ENCODE data around the gene ZNF23. TPM values are rescaled to one million over a fixed set of nuclear protein-coding genes. Genes with fewer than 3 reads are reported as not detected.

Gene ZNF23
- total RNA-seq, 1 experiment from 2014 or later = 11.1 TPM

- CTCF ChIA-PET = no interaction called here
- no peaks in the 10 kb centered on the region for H3K36me3 ChIP-seq (ENCODE audit: control insufficient read depth in 1 of 2, insufficient read depth in 2 of 2, low read length in 2 of 2)
- RAD21 ChIA-PET (ENCODE audit: low non-redundant PET in 1 of 2, low total read pairs in 2 of 2, uncharacterized antibody in 2 of 2, unreplicated experiment in 2 of 2) = no interaction called here
- H3K4me3 ChIP-seq (replicated peaks in 1 of 2; ENCODE audit: low read depth in 1 of 2, low read length in 2 of 2) = no peak overlapping the region
- H2AFZ ChIP-seq (ENCODE audit: low read depth, low read length, poor library complexity, severe bottlenecking) = no peak overlapping the region
- no peaks in the 10 kb centered on the region; a peak in 1 of 4 replicates for H3K9me3 ChIP-seq (ENCODE audit: control insufficient read depth in 1 of 2, insufficient read depth in 1 of 2, low read depth in 1 of 2, low read length in 2 of 2)
- H3K79me2 ChIP-seq (ENCODE audit: insufficient read depth, low read length) = no peaks in the 10 kb centered on the region
- POLR2A ChIA-PET = interaction anchor here (1.0 kb wide), 1 partner anchor 95 kb away, joined by 3 read pairs; no protein-coding TSS in a partner anchor
- ATAC-seq (no peak), DNase-seq (ENCODE audit: low read depth, low spot score) (no peak)
- no peaks in the 10 kb centered on the region for H3K4me1 ChIP-seq (ENCODE audit: control insufficient read depth in 1 of 2, insufficient read depth in 2 of 2, low read length in 2 of 2)
- BruUV-seq (replicated peaks) = no TSS peak
- H3K9ac ChIP-seq (ENCODE audit: low read length) = no peak overlapping the region
- peaks cover 29% of the 10 kb centered on the region for H3K27me3 ChIP-seq (ENCODE audit: insufficient read depth, low read length)
- TF ChIP-seq ZNF274 (IDR thresholded peaks at IDR 0.05; ENCODE audit: low read depth, low read length) (no peak), JUND (IDR thresholded peaks at IDR 0.05) (no peak), SIN3A (IDR thresholded peaks at IDR 0.05; ENCODE audit: low read depth) (no peak), TCF7L2 (IDR thresholded peaks at IDR 0.05; ENCODE audit: borderline replicate concordance, extremely low read depth, insufficient read depth, insufficient read length) (no peak)
- TF ChIP-seq, protein P1, sequence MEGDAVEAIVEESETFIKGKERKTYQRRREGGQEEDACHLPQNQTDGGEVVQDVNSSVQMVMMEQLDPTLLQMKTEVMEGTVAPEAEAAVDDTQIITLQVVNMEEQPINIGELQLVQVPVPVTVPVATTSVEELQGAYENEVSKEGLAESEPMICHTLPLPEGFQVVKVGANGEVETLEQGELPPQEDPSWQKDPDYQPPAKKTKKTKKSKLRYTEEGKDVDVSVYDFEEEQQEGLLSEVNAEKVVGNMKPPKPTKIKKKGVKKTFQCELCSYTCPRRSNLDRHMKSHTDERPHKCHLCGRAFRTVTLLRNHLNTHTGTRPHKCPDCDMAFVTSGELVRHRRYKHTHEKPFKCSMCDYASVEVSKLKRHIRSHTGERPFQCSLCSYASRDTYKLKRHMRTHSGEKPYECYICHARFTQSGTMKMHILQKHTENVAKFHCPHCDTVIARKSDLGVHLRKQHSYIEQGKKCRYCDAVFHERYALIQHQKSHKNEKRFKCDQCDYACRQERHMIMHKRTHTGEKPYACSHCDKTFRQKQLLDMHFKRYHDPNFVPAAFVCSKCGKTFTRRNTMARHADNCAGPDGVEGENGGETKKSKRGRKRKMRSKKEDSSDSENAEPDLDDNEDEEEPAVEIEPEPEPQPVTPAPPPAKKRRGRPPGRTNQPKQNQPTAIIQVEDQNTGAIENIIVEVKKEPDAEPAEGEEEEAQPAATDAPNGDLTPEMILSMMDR (IDR thresholded peaks at IDR 0.05 in 2 of 3, conservative IDR thresholded peaks at IDR 0.05 in 1 of 3; ENCODE audit: borderline replicate concordance in 1 of 3, insufficient read depth in 1 of 3, low read depth in 2 of 3, low read length in 2 of 3) = no peak
- no peak overlapping the region for H3K27ac ChIP-seq (ENCODE audit: low read depth, low read length)
- H4K20me1 ChIP-seq (ENCODE audit: insufficient read depth) = no peaks in the 10 kb centered on the region
- H3K9me2 ChIP-seq (ENCODE audit: insufficient read depth) = no peaks in the 10 kb centered on the region
- intact Hi-C loops (cut with micrococcal nuclease) = no loop called here
- H3K4me2 ChIP-seq (ENCODE audit: low read length) = no peak overlapping the region
Measured at GRCh38 chr16:71406316-71406715, 55.7 kb downstream of the ZNF23 start.

- ATAC-seq = no peak
- Histone ChIP-seq H2AFZ (ENCODE audit: low read depth, low read length, poor library complexity, severe bottlenecking) (no peak overlapping the region), H3K27me3 (ENCODE audit: insufficient read depth, low read length) (peaks cover 37% of the 10 kb centered on the region), H3K79me2 (ENCODE audit: insufficient read depth, low read length) (no peaks in the 10 kb centered on the region), H3K4me3 (replicated peaks in 1 of 2; ENCODE audit: low read depth in 1 of 2, low read length in 2 of 2) (no peak overlapping the region), H3K4me1 (ENCODE audit: control insufficient read depth in 1 of 2, insufficient read depth in 2 of 2, low read length in 2 of 2) (no peaks in the 10 kb centered on the region), H3K4me2 (ENCODE audit: low read length) (no peak overlapping the region), H3K9me3 (ENCODE audit: control insufficient read depth in 1 of 2, insufficient read depth in 1 of 2, low read depth in 1 of 2, low read length in 2 of 2) (no peaks in the 10 kb centered on the region; a peak in 1 of 4 replicates), H3K27ac (ENCODE audit: low read depth, low read length) (no peak overlapping the region), H3K9me2 (ENCODE audit: insufficient read depth) (no peaks in the 10 kb centered on the region), H3K36me3 (ENCODE audit: control insufficient read depth in 1 of 2, insufficient read depth in 2 of 2, low read length in 2 of 2) (no peaks in the 10 kb centered on the region), H3K9ac (ENCODE audit: low read length) (no peak overlapping the region), H4K20me1 (ENCODE audit: insufficient read depth) (no peaks in the 10 kb centered on the region)
- POLR2A ChIA-PET = no interaction called here
- intact Hi-C loops (cut with micrococcal nuclease) = no loop called here
- CTCF ChIA-PET = interaction anchor here (2.8 kb wide), 1 partner anchor 8 kb away, joined by 8 read pairs; no protein-coding TSS in a partner anchor
- RAD21 ChIA-PET (ENCODE audit: low non-redundant PET in 1 of 2, low total read pairs in 2 of 2, uncharacterized antibody in 2 of 2, unreplicated experiment in 2 of 2) = no interaction called here
- DNase-seq (ENCODE audit: low read depth, low spot score) = no peak
- no TSS peak for BruUV-seq (replicated peaks)
- TF ChIP-seq, protein P2, sequence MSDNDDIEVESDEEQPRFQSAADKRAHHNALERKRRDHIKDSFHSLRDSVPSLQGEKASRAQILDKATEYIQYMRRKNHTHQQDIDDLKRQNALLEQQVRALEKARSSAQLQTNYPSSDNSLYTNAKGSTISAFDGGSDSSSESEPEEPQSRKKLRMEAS (IDR thresholded peaks at IDR 0.05) = no peak
- no peak for TF ChIP-seq TCF7L2 (IDR thresholded peaks at IDR 0.05; ENCODE audit: borderline replicate concordance, extremely low read depth, insufficient read depth, insufficient read length)
- no peak for TF ChIP-seq EZH2phosphoT487 (IDR thresholded peaks at IDR 0.05; ENCODE audit: borderline replicate concordance)
- TF ChIP-seq POLR2AphosphoS5 (IDR thresholded peaks at IDR 0.05; ENCODE audit: low read depth, low read length) = no peak
- no peak for TF ChIP-seq RAD21 (IDR thresholded peaks at IDR 0.05; ENCODE audit: low read depth)
- TF ChIP-seq REST (IDR thresholded peaks at IDR 0.05; ENCODE audit: low read depth) = no peak
- TF ChIP-seq SP1 (IDR thresholded peaks at IDR 0.05; ENCODE audit: low read depth) = no peak
- TF ChIP-seq YY1 (IDR thresholded peaks at IDR 0.05; ENCODE audit: extremely low read depth, insufficient replicate concordance, low read depth, low read length) = no peak
Measured at GRCh38 chr16:71404364-71404763, 57.7 kb downstream of the ZNF23 start.

All from HCT116 (cell line).